HG03066 (cell line): ENCODE results near the gene HACL1.

Source experiments
- ATAC-seq: cut with Tn5 transposase; IDR thresholded peaks from one replicate; pipeline ENCODE4 v1.9.1; 2021; ENCODE audit warnings: low read depth; ENCODE audit not compliant: unreplicated experiment

The HACL1 gene

DNA sequence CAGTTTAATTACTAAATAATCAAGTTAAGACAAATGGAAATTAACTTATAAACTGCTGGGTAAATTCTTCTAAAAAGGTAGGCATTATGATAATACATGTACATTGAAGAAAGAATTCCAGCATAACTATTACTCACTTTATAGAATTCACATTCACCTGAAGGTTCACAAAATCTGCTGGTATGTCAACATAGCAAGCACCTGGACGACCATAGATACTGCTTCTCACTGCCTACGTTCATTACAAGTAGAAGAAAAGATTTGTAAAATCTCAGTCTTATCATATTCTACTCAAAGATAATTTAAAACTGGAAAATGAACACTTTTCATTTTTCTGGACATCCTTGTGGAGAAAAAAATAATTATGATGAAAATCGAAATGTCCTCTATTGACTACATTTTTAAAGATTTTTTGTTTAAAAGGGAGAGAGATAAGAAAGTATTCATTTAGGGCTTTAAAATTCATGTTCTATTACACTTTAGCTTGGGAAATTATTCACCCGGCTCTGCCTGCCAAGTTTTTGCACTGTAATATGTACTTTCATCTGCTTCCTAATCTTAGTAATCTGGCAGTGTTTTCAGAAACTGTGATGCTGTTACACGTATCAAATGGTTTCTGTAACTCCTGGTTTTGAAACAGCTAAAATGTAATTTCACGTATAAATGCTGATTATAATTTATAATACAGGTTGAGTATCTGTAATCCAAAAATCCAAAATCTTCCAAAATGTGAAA is 16.1 kb downstream of the HACL1 start:
- no peak for ATAC-seq

- ATAC-seq, result no peak
Measured at GRCh38 chr3:15581471-15582394, 19.6 kb downstream of the HACL1 start.

GRCh38 chr3:15579051-15579450 is 22.3 kb downstream of the HACL1 start:
- ATAC-seq, result no peak

DNA sequence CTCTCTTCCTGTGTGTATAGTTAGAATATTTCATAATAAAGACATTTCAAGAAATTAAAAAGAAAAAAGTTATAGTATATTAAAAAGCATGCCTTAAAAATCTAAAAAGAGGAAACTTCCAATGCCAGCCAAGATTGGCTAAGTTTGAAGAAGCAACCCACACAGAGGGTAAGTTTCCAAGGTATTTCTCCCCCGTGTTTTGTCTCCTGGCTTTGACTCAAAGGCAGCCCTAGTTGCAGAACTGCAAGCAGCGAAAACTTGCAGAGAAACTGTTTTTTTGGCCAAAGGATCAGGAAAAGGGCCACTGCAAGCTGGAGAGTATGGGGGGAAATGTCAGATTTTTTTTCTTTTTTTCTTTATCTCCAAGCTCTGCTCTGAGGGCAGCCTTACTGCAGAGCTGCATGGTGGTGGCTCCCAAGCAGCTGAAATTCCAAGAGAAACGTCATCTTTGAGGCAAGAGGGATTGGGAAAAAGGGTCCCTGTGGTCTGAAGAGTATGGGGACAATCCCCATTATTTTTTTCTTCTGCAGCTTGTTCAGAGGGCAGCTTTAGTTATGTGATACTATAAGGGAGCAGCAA is 23.0 kb downstream of the HACL1 start:
- ATAC-seq, result no peak

DNA sequence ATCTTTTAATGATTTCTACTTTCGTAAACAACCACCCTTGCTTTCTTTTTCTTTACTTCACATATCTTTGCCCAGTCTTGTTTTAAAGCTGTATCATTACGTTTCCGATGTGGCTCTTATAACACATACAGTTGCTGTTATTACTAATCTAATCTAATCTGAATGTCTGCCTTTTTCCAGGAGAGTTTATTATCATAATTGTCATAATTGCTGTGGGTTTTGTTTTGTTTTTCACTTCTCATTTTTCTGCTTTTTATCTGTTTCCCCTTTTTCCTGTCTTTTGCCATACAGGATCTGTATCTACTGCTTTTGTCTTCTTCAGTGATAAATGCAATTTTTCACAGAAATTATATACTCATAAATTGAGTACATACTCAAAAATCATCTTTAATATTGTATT is 24.9 kb downstream of the HACL1 start:
- no peak for ATAC-seq

DNA sequence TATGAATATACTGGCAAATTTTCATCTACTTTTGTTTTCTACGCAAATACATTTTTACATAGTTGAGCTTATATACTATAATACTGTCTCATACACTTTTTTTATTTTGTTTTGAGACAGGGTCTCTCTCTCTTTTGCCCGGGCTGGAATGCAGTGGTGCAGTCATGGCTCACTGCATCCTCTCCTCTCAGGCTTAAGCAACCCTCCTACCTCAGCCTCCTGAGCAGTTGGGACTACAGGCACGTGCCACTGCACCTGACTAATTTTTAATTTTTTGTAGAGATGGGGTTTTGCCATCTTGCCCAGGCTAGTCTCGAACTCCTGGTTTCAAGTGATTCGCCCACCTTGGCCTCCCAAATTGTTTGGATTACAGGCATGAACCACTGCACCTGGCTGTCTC is 25.9 kb downstream of the HACL1 start:
- no peak for ATAC-seq

DNA sequence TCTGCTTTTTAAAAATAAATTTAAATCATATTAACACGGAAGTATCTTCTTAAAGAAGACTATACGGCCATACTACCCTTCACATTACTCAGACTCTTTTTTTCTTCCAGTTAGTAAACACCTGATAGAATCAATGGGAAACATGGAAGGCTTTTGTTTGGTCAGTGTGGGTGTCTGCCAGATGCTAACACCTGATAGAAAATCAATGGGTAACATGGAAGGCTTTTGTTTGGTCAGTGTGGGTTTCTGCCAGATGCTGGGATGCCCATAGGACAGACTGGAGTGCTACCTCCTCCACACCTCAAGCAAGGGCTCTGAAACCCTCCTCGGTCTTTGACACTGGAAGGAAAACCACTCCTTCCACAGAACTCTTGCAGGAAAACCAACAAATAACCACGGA is 29.2 kb downstream of the HACL1 start:
- ATAC-seq, result no peak

DNA sequence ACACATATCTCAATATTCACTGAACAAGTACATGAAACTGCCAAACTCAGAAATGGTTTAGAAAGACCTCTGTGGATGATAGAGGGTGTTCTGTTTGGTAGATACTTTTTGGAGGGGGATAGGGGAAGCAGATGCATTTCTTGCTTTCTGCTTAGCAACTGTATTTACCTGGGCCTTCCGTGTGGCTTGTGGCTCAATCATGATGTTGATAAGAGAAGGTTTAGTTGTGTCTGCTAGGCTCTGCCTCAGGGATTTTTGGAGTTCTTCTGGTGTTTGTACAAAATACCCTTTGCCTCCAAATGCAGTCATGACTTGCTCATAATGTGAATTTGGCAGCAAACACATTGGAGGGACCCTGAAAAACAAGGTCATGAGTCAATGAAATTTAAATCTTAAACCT is 38.2 kb downstream of the HACL1 start:
- ATAC-seq, result no peak

- no peak for ATAC-seq
Measured at GRCh38 chr3:15562560-15562959, 38.8 kb downstream of the HACL1 start.

DNA sequence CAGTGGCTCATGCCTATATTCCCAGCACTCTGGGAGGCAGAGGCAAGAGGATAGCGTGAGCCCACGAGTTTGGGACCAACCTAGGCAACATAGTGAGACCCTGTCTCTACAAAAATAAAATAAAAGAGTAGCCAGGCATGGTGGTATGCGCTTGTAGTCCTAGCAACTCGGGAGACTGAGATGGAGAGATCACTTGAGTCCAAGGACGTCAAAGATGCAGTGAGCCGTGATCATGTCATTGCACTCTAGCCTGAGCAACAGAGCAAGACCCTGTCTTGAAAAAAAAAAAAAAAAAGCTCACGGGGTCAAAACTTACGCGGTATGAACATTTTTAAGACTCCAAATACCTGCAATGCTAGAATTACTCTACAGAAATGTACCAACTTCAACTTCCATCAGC is 42.8 kb downstream of the HACL1 start:
- no peak for ATAC-seq

DNA sequence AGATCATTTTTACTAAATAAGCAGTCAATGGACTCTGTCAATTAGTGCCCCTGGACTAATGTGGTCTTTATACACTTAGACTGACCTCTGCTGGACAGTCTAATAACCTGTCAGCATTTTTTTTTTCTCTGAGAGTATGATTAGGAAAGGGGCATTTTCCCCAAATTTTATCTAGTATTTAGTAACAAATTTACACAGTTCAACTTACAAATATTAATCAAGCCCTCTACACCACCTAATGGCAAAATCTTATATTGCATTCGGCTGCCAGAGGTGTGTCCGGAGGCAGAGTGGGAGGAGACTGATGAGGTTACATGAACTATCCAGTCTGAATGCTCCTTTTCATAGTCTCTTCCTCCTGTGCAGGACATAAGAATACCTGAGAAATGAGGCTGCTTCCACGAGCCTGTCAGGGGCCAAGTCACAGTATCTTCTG is 43.8 kb downstream of the HACL1 start:
- ATAC-seq, result peak; percentile 68

GRCh38 chr3:15556512-15556911 is 44.9 kb downstream of the HACL1 start:
- ATAC-seq, result peak; percentile 90

GRCh38 chr3:15553749-15554148 is 47.6 kb downstream of the HACL1 start:
- ATAC-seq, result no peak

- ATAC-seq, result no peak
Measured at GRCh38 chr3:15551902-15552301, 49.5 kb downstream of the HACL1 start.

DNA sequence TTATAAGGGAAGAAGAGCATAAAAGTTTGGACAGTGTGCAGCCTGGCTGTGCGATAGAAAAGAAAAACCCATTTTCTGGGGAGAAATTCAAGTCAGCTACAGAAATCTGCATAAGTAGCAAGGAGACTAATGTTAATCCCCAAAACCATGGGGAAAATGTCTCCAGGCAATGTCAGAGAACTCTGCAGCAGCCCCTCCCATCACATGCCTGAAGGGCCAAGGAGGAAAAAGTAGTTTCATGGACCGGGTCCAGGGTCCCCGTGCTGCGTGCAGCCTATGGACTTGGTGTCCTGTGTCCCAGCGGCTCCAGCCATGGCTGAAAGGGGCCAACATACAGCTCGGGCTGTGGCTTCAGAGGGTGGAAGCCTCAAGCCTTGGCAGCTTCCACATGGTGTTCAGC is 51.5 kb downstream of the HACL1 start:
- ATAC-seq, result no peak

DNA sequence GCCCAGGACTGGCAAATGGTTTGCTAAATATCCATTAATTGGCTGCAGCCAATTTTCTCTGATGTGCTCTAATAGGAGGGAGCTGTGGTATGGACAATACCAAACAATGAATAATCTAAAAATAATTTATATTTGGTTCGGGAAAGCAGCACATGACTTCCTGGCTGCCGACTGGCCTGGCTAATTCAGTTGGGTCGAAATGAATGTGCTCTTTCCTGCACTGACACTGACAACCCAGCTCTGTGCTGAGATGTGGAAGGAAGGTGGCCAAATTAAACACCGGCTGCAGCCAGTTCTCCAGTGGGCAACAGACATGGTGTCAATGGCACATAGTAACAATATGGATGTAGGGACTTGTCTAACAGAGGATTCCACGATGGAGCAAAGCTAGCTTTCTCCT is 58.8 kb downstream of the HACL1 start:
- no peak for ATAC-seq

- no peak for ATAC-seq
Measured at GRCh38 chr3:15541371-15541770, 60.0 kb downstream of the HACL1 start.

DNA sequence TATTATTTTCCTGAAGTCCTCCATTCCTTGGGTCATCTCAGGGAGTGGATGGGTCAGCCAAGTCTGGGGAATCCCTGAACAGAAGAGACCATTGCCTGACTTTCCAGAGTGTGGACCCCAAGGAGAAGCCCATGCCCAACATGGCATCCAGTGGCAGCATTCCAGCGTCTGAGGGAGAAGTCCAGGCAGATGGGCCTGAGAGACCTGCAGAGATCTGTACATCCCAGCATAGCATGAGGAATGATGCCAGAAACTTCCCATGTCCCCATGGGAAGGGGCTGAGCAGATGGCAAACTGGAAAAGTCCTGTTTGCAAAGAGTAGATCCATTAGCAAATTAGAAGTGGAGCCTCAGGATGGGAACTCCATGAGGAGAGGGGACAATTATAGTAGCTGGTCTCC is 62.3 kb downstream of the HACL1 start:
- ATAC-seq, result no peak

DNA sequence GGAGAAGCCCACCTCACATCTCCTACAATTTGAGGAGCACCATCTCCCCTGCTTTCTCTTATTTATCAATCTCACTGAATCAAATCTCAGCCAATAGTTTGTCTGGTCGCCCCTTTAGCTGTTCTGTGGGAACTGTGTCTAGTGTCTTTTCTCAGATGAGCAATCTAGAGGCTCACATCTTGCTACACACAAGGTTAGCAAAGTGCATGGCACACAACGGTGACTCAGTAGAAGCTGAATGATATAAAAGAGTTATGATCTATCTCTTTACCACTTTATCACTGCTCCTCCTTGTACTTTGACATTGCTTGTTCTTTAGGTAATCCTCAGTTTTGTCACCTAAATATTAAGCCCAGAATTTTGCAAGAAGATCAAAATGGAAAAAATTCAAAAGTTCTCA is 63.0 kb downstream of the HACL1 start:
- ATAC-seq, result no peak

- ATAC-seq, result no peak
Measured at GRCh38 chr3:15536856-15537255, 64.5 kb downstream of the HACL1 start.

DNA sequence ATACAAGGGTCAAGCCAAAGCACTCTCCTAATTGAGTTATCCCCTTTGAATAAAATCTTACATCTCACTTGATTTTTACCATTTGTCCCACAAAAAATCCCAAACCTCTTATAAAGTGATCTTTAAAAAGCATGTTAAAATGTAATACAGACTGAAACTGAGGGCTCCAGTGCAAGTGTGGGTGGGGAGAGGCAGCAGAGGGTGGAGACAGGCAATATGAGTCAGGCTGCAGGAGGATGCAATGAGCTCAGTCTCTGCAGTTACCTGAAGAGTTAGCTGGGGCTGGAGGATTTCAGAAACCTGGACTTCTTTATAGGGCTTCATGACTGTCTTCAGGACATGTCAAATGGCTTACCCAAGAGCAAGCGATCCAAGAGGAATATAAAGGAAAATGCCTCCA is 65.6 kb downstream of the HACL1 start:
- ATAC-seq, result no peak
